ENCODE data around the gene TM9SF2. TPM values are rescaled to one million over a fixed set of nuclear protein-coding genes. Genes with fewer than 3 reads are reported as not detected.

Gene TM9SF2
- total and polyA plus RNA-seq, 9 of the 15 experiments (the other 6 are each of a cell fraction or from before 2014, with no cell fraction given), result 23.3 to 83.2 (median 55.1) TPM

DNA sequence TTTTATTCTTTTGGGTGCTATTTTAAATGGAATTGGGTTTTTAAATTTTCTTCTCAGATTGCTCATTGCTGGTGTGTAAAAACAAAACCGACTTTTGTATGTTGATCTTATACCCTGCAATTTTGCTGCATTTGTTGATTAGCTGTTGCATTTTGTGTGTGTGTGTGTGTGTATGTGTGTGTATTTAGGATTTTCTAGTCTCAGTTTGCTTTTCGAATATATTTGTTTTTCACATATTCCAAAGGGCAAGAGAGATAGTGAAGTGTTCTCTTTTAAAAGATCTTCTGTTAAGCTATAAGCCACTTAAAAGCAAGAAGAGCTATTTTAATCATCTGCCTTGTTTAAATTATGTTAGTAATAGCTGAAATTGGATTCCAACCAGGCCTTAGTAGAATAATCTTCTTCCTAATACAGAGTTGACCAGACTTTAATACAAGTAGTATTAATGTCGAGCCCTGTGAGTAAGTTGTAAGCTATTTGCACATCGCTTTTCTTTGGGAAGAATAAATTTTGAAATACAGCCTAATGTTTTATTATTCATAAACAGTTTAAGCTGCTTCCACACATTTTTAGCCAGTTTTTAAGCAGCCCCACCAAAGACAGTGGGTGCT, 57.4 kb downstream of the TM9SF2 start (continued):
- TF ChIP-seq, protein P1, sequence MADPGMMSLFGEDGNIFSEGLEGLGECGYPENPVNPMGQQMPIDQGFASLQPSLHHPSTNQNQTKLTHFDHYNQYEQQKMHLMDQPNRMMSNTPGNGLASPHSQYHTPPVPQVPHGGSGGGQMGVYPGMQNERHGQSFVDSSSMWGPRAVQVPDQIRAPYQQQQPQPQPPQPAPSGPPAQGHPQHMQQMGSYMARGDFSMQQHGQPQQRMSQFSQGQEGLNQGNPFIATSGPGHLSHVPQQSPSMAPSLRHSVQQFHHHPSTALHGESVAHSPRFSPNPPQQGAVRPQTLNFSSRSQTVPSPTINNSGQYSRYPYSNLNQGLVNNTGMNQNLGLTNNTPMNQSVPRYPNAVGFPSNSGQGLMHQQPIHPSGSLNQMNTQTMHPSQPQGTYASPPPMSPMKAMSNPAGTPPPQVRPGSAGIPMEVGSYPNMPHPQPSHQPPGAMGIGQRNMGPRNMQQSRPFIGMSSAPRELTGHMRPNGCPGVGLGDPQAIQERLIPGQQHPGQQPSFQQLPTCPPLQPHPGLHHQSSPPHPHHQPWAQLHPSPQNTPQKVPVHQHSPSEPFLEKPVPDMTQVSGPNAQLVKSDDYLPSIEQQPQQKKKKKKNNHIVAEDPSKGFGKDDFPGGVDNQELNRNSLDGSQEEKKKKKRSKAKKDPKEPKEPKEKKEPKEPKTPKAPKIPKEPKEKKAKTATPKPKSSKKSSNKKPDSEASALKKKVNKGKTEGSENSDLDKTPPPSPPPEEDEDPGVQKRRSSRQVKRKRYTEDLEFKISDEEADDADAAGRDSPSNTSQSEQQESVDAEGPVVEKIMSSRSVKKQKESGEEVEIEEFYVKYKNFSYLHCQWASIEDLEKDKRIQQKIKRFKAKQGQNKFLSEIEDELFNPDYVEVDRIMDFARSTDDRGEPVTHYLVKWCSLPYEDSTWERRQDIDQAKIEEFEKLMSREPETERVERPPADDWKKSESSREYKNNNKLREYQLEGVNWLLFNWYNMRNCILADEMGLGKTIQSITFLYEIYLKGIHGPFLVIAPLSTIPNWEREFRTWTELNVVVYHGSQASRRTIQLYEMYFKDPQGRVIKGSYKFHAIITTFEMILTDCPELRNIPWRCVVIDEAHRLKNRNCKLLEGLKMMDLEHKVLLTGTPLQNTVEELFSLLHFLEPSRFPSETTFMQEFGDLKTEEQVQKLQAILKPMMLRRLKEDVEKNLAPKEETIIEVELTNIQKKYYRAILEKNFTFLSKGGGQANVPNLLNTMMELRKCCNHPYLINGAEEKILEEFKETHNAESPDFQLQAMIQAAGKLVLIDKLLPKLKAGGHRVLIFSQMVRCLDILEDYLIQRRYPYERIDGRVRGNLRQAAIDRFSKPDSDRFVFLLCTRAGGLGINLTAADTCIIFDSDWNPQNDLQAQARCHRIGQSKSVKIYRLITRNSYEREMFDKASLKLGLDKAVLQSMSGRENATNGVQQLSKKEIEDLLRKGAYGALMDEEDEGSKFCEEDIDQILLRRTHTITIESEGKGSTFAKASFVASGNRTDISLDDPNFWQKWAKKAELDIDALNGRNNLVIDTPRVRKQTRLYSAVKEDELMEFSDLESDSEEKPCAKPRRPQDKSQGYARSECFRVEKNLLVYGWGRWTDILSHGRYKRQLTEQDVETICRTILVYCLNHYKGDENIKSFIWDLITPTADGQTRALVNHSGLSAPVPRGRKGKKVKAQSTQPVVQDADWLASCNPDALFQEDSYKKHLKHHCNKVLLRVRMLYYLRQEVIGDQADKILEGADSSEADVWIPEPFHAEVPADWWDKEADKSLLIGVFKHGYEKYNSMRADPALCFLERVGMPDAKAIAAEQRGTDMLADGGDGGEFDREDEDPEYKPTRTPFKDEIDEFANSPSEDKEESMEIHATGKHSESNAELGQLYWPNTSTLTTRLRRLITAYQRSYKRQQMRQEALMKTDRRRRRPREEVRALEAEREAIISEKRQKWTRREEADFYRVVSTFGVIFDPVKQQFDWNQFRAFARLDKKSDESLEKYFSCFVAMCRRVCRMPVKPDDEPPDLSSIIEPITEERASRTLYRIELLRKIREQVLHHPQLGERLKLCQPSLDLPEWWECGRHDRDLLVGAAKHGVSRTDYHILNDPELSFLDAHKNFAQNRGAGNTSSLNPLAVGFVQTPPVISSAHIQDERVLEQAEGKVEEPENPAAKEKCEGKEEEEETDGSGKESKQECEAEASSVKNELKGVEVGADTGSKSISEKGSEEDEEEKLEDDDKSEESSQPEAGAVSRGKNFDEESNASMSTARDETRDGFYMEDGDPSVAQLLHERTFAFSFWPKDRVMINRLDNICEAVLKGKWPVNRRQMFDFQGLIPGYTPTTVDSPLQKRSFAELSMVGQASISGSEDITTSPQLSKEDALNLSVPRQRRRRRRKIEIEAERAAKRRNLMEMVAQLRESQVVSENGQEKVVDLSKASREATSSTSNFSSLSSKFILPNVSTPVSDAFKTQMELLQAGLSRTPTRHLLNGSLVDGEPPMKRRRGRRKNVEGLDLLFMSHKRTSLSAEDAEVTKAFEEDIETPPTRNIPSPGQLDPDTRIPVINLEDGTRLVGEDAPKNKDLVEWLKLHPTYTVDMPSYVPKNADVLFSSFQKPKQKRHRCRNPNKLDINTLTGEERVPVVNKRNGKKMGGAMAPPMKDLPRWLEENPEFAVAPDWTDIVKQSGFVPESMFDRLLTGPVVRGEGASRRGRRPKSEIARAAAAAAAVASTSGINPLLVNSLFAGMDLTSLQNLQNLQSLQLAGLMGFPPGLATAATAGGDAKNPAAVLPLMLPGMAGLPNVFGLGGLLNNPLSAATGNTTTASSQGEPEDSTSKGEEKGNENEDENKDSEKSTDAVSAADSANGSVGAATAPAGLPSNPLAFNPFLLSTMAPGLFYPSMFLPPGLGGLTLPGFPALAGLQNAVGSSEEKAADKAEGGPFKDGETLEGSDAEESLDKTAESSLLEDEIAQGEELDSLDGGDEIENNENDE (IDR thresholded peaks at IDR 0.05; ENCODE audit: low read depth, low read length), result no peak
